Dendritic cell treated with granulocyte-macrophage colony-stimulating factor and Interleukin-4, amounts not matched to agents 40 ng/mL and 50 ng/mL, for 4 days (primary cell): Measurements from ENCODE around the gene TMC6.

Source experiments
- H3K27ac Mint-ChIP-seq: one replicate; pipeline ENCODE4 v1.8.0; 2022; ENCODE audit warnings: mild to moderate bottlenecking, mixed read lengths
- H3K27me3 Mint-ChIP-seq: one replicate; pipeline ENCODE4 v1.8.0; 2022; ENCODE audit warnings: mild to moderate bottlenecking, mixed read lengths
- H3K36me3 Mint-ChIP-seq: one replicate; pipeline ENCODE4 v1.8.0; 2022; ENCODE audit warnings: low read depth, mixed read lengths
- H3K4me1 Mint-ChIP-seq: one replicate; pipeline ENCODE4 v1.8.0; 2022; ENCODE audit warnings: low read depth, mixed read lengths
- H3K4me3 Mint-ChIP-seq: one replicate; pipeline ENCODE4 v1.8.0; 2022; ENCODE audit warnings: mild to moderate bottlenecking, moderate library complexity, mixed read lengths
- H3K9me3 Mint-ChIP-seq: one replicate; pipeline ENCODE4 v1.8.0; 2022; ENCODE audit warnings: mixed read lengths
- intact Hi-C: fragments of 100-400 bp; cut with micrococcal nuclease; formaldehyde crosslinking; loops from one replicate; pipeline ENCODE4 v1.15.0; 2022

Gene TMC6

GRCh38 chr17:78168903-78169793 lies 40.6 kb upstream of the TMC6 start:
- peaks cover 49% of the 10 kb centered on the region for H3K4me1 Mint-ChIP-seq
- H3K36me3 Mint-ChIP-seq = peaks cover 55% of the 10 kb centered on the region
- intact Hi-C loops = no loop called here
- H3K27me3 Mint-ChIP-seq = peaks cover 6% of the 10 kb centered on the region
- H3K4me3 Mint-ChIP-seq = peak overlapping the region; percentile 87
- peak overlapping the region; percentile 97 for H3K27ac Mint-ChIP-seq
- H3K9me3 Mint-ChIP-seq = no peaks in the 10 kb centered on the region

GRCh38 chr17:78168242-78168902 lies 39.8 kb upstream of the TMC6 start, which contains the start of gene SYNGR2:
Gene SYNGR2 (plus strand): TSS chr17:78168581. CDS start chr17:78168617, 36 bp downstream.
- Mint-ChIP-seq H3K4me3 (peak within 1 kb of the TSS; percentile 87), H3K27ac (peak within 1 kb of the TSS; percentile 97), H3K27me3 (peaks cover 6% of the 10 kb centered on the region), H3K36me3 (peaks cover 47% of the 10 kb centered on the region), H3K4me1 (peaks cover 47% of the 10 kb centered on the region), H3K9me3 (no peaks in the 10 kb centered on the region)
- intact Hi-C loops = no loop called here

GRCh38 chr17:78166416-78166815 lies 37.9 kb upstream of the TMC6 start:
- Mint-ChIP-seq H3K9me3 (no peaks in the 10 kb centered on the region), H3K4me3 (no peak overlapping the region)
- intact Hi-C loops = no loop called here

GRCh38 chr17:78164748-78165607 lies 36.4 kb upstream of the TMC6 start:
- H3K9me3 Mint-ChIP-seq = no peaks in the 10 kb centered on the region
- H3K4me3 Mint-ChIP-seq = no peak overlapping the region
- H3K27ac Mint-ChIP-seq = no peak overlapping the region
- peaks cover 16% of the 10 kb centered on the region for H3K4me1 Mint-ChIP-seq
- intact Hi-C loops = no loop called here
- H3K36me3 Mint-ChIP-seq = peaks cover 13% of the 10 kb centered on the region
- H3K27me3 Mint-ChIP-seq = peaks cover 6% of the 10 kb centered on the region

More at GRCh38 chr17:78166416-78166815, 37.9 kb upstream of the TMC6 start:
- Mint-ChIP-seq H3K4me1 (peaks cover 27% of the 10 kb centered on the region), H3K27ac (no peak overlapping the region), H3K36me3 (peaks cover 28% of the 10 kb centered on the region), H3K27me3 (peaks cover 6% of the 10 kb centered on the region)

- intact Hi-C loops = no loop called here
- Mint-ChIP-seq H3K4me1 (peaks cover 19% of the 10 kb centered on the region), H3K27ac (no peak overlapping the region)
These were observed 35.6 kb upstream of the TMC6 start for GRCh38 chr17:78163881-78164747.

GRCh38 chr17:78159575-78160158 lies 31.1 kb upstream of the TMC6 start:
- peak overlapping the region; percentile 23 for H3K27ac Mint-ChIP-seq
- H3K36me3 Mint-ChIP-seq = no peaks in the 10 kb centered on the region
- peaks cover 2% of the 10 kb centered on the region for H3K27me3 Mint-ChIP-seq
- intact Hi-C loops = no loop called here
- peaks cover 33% of the 10 kb centered on the region for H3K4me1 Mint-ChIP-seq
- no peaks in the 10 kb centered on the region for H3K9me3 Mint-ChIP-seq
- no peak overlapping the region for H3K4me3 Mint-ChIP-seq

More at GRCh38 chr17:78163881-78164747, 35.6 kb upstream of the TMC6 start:
- Mint-ChIP-seq H3K4me3 (no peak overlapping the region), H3K36me3 (peaks cover 5% of the 10 kb centered on the region), H3K27me3 (peaks cover 6% of the 10 kb centered on the region), H3K9me3 (no peaks in the 10 kb centered on the region)

- H3K4me1 Mint-ChIP-seq = peaks cover 36% of the 10 kb centered on the region
- H3K9me3 Mint-ChIP-seq = no peaks in the 10 kb centered on the region
- H3K27ac Mint-ChIP-seq = peak overlapping the region; percentile 85
- no peak overlapping the region for H3K4me3 Mint-ChIP-seq
- H3K36me3 Mint-ChIP-seq = no peaks in the 10 kb centered on the region
- intact Hi-C loops = no loop called here
- H3K27me3 Mint-ChIP-seq = no peaks in the 10 kb centered on the region
These were observed 26.6 kb upstream of the TMC6 start for GRCh38 chr17:78154903-78155811.

- H3K27ac Mint-ChIP-seq = peak overlapping the region; percentile 51
These were observed 23.0 kb upstream of the TMC6 start for GRCh38 chr17:78151514-78152008.

GRCh38 chr17:78148286-78149016 lies 19.9 kb upstream of the TMC6 start:
- H3K27ac Mint-ChIP-seq = peak overlapping the region; percentile 28
- peaks cover 4% of the 10 kb centered on the region for H3K27me3 Mint-ChIP-seq
- no peaks in the 10 kb centered on the region for H3K9me3 Mint-ChIP-seq
- intact Hi-C loops = no loop called here
- H3K4me3 Mint-ChIP-seq = no peak overlapping the region
- no peaks in the 10 kb centered on the region for H3K36me3 Mint-ChIP-seq
- peaks cover 53% of the 10 kb centered on the region for H3K4me1 Mint-ChIP-seq

More at GRCh38 chr17:78151514-78152008, 23.0 kb upstream of the TMC6 start:
- H3K4me3 Mint-ChIP-seq = no peak overlapping the region
- intact Hi-C loops = no loop called here
- peaks cover 33% of the 10 kb centered on the region for H3K4me1 Mint-ChIP-seq
- H3K9me3 Mint-ChIP-seq = no peaks in the 10 kb centered on the region
- H3K36me3 Mint-ChIP-seq = no peaks in the 10 kb centered on the region
- peaks cover 4% of the 10 kb centered on the region for H3K27me3 Mint-ChIP-seq

GRCh38 chr17:78147315-78147998 lies 18.9 kb upstream of the TMC6 start:
- peaks cover 60% of the 10 kb centered on the region for H3K4me1 Mint-ChIP-seq
- intact Hi-C loops = no loop called here
- no peak overlapping the region for H3K27ac Mint-ChIP-seq
- no peaks in the 10 kb centered on the region for H3K9me3 Mint-ChIP-seq
- H3K36me3 Mint-ChIP-seq = peaks cover 5% of the 10 kb centered on the region
- no peak overlapping the region for H3K4me3 Mint-ChIP-seq
- peaks cover 4% of the 10 kb centered on the region for H3K27me3 Mint-ChIP-seq

- H3K27me3 Mint-ChIP-seq = peaks cover 4% of the 10 kb centered on the region
- peaks cover 10% of the 10 kb centered on the region for H3K36me3 Mint-ChIP-seq
- H3K4me3 Mint-ChIP-seq = no peak overlapping the region
- peaks cover 66% of the 10 kb centered on the region for H3K4me1 Mint-ChIP-seq
- intact Hi-C loops = no loop called here
- H3K9me3 Mint-ChIP-seq = no peaks in the 10 kb centered on the region
- H3K27ac Mint-ChIP-seq = peak overlapping the region; percentile 70
These were observed 18.3 kb upstream of the TMC6 start for GRCh38 chr17:78146881-78147280.
